HL-60 (cell line): ENCODE data around the gene CTNND2.

Experiments
- DNase-seq, 2 experiments: peaks; one replicate each; pipeline ENCODE4 v3.0.0-alpha.2; 2010 to 2020; ENCODE audit warnings: low read depth in 1 of 2, low spot score in 1 of 2
- H3K27ac ChIP-seq: fragments of 250-450 bp; sonication (Bioruptor Pico); replicated peaks from 2 replicates; pipeline ENCODE4 v1.5.1; 2020; ENCODE audit warnings: mild to moderate bottlenecking, moderate library complexity
- H3K27me3 ChIP-seq: fragments of 250-450 bp; sonication (Bioruptor Pico); 2 replicates; pipeline ENCODE4 v1.5.1; 2021; ENCODE audit warnings: mild to moderate bottlenecking, moderate library complexity; ENCODE audit not compliant: insufficient read depth, poor library complexity, severe bottlenecking
- H3K4me3 ChIP-seq: replicated peaks from 2 replicates; pipeline ENCODE4 v1.5.1; 2011; ENCODE audit warnings: mild to moderate bottlenecking, control low read depth, low read length; ENCODE audit not compliant: insufficient read depth
- CTCF ChIP-seq: IDR thresholded peaks from one replicate; pipeline ENCODE4 v1.5.1; 2011; ENCODE audit warnings: low read length, control low read depth, inconsistent platforms; ENCODE audit not compliant: insufficient read depth
- GABPA ChIP-seq: IDR thresholded peaks from 2 replicates; pipeline ENCODE4 v1.6.1; 2012; ENCODE audit warnings: low read depth
- POLR2AphosphoS5 ChIP-seq: IDR thresholded peaks from 2 replicates; pipeline ENCODE4 v1.6.1; 2012; ENCODE audit warnings: low read depth
- REST ChIP-seq: IDR thresholded peaks from 2 replicates; pipeline ENCODE4 v1.6.1; 2012; ENCODE audit warnings: low read depth; ENCODE audit not compliant: insufficient replicate concordance
- SPI1 ChIP-seq: IDR thresholded peaks from 2 replicates; pipeline ENCODE4 v1.6.1; 2012; ENCODE audit warnings: low read depth, mild to moderate bottlenecking, borderline replicate concordance

The CTNND2 gene

GRCh38 chr5:11504065-11504885 is 400.0 kb downstream of the CTNND2 start:
- no peak for DNase-seq
- no peak overlapping the region for H3K4me3 ChIP-seq
- H3K27ac ChIP-seq = no peak overlapping the region
- H3K27me3 ChIP-seq = no peaks in the 10 kb centered on the region
- TF ChIP-seq REST (no peak), CTCF (no peak), SPI1 (no peak), GABPA (no peak), POLR2AphosphoS5 (no peak)

GRCh38 chr5:11502783-11503182 is 401.5 kb downstream of the CTNND2 start:
- H3K4me3 ChIP-seq = no peak overlapping the region
- no peak overlapping the region for H3K27ac ChIP-seq
- H3K27me3 ChIP-seq = no peaks in the 10 kb centered on the region
- no peak for TF ChIP-seq SPI1
- TF ChIP-seq CTCF = no peak
- no peak for TF ChIP-seq REST
- DNase-seq = no peak

- no peak for DNase-seq
- H3K27me3 ChIP-seq = no peaks in the 10 kb centered on the region
- no peak overlapping the region for H3K4me3 ChIP-seq
- TF ChIP-seq POLR2AphosphoS5 (no peak), REST (no peak), SPI1 (no peak), CTCF (no peak), GABPA (no peak)
- H3K27ac ChIP-seq = no peak overlapping the region
These were observed 406.6 kb downstream of the CTNND2 start for GRCh38 chr5:11497651-11498050.
